Measurements from ENCODE around the gene PIK3R2. TPM values are rescaled to one million over a fixed set of nuclear protein-coding genes. Genes with fewer than 3 reads are reported as not detected.

The PIK3R2 gene
- total RNA-seq, 1 donor from 2014 or later: 41.4 TPM

DNA sequence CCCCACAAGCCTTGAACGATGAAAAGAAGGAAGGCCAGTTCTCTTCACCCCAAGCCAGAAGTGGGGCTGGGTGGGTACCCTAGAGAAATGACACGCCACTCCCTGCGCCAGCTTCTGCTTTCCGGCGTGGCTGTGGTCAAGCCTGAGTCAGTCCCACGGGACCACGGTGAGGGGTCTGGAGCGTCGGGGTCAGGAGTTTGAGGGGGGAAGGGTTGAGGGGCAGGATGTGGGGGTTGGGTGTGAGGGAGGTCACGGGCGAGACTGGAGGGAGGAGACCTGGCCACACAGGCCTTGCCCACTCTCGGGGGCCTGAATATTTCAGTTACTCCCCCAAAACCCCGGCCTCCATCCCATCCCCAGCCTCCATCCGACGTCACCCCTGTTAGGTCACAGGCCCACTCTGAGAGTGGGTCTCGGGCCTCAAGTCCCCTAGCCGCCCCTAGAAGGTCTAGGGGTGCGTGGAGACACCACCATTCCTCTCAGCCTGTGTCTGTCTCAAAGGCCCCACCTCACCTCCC lies 20.1 kb downstream of the PIK3R2 start:
- peaks cover 3% of the 10 kb centered on the region for H3K27me3 ChIP-seq (ENCODE audit: control insufficient read depth, insufficient read depth, low read length)
- no peak overlapping the region for H3K4me3 ChIP-seq (ENCODE audit: low read depth, low read length)
- H3K36me3 ChIP-seq (ENCODE audit: control insufficient read depth, insufficient read depth, low read length): peaks cover 1% of the 10 kb centered on the region
- no peak for TF ChIP-seq CTCF (IDR thresholded peaks at IDR 0.05; ENCODE audit: insufficient read depth, low read length, poor library complexity, severe bottlenecking)
- no peak for DNase-seq (ENCODE audit: low read depth)

- Histone ChIP-seq H3K4me3 (ENCODE audit: low read depth, low read length) (peak within 1 kb of the TSS; percentile 46), H3K36me3 (ENCODE audit: control insufficient read depth, insufficient read depth, low read length) (no peaks in the 10 kb centered on the region), H3K27me3 (ENCODE audit: control insufficient read depth, insufficient read depth, low read length) (peaks cover 3% of the 10 kb centered on the region)
- TF ChIP-seq CTCF (IDR thresholded peaks at IDR 0.05; ENCODE audit: insufficient read depth, low read length, poor library complexity, severe bottlenecking): no peak
- no peak for DNase-seq (ENCODE audit: low read depth)
Observed at GRCh38 chr19:18173572-18174288, 20.8 kb downstream of the PIK3R2 start, which contains the start of gene IFI30. Gene IFI30 (plus strand): TSS chr19:18173813. CDS start chr19:18173842, 29 bp downstream.

GRCh38 chr19:18174983-18175382 lies 22.0 kb downstream of the PIK3R2 start:
- DNase-seq (ENCODE audit: low read depth): no peak
- H3K36me3 ChIP-seq (ENCODE audit: control insufficient read depth, insufficient read depth, low read length): no peaks in the 10 kb centered on the region
- no peak for TF ChIP-seq CTCF (IDR thresholded peaks at IDR 0.05; ENCODE audit: insufficient read depth, low read length, poor library complexity, severe bottlenecking)
- H3K4me3 ChIP-seq (ENCODE audit: low read depth, low read length): no peak overlapping the region
- H3K27me3 ChIP-seq (ENCODE audit: control insufficient read depth, insufficient read depth, low read length): peaks cover 3% of the 10 kb centered on the region

DNA sequence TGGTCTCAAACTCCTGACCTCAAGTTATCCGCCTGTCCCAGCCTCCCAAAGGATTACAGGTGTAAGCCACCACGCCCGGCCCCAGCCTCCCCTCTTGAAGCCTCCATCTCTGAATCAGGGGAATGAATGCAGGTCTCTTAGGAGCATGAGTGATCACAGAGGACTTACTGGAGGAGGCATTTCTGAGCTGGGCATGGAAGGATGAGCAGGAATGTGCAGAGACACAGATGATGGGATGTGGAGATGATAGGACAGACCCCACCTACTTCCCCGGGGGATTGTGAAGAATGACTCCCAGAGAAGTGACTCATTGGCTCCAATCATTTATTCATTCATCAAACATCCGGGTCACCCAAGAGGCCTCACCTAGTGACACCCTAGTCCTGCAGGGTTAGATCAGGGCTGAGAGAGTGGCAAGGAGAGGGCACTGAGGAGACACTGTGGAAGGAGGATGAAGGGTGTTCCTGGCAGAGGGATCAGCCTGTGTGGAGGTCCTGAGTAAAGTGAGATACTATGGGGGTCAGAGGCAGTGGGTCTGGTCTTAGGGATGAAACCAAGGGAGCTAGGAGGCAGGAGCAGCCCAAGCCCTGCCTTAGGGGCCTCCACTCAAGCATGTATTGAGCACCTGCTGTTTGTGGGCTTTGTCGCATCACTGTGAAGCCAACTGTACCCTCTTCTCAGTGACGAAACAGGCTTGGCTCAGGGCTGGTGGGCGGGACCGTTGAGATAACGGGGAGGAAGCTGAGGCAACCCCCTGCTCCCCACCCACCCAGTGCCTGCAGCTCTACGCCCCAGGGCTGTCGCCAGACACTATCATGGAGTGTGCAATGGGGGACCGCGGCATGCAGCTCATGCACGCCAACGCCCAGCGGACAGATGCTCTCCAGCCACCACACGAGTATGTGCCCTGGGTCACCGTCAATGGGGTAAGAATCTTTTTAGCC lies 23.7 kb downstream of the PIK3R2 start:
- Histone ChIP-seq H3K36me3 (ENCODE audit: control insufficient read depth, insufficient read depth, low read length) (no peaks in the 10 kb centered on the region), H3K4me3 (ENCODE audit: low read depth, low read length) (no peak overlapping the region), H3K27me3 (ENCODE audit: control insufficient read depth, insufficient read depth, low read length) (peaks cover 3% of the 10 kb centered on the region)
- TF ChIP-seq CTCF (IDR thresholded peaks at IDR 0.05; ENCODE audit: insufficient read depth, low read length, poor library complexity, severe bottlenecking): no peak
- DNase-seq (ENCODE audit: low read depth): no peak

DNA sequence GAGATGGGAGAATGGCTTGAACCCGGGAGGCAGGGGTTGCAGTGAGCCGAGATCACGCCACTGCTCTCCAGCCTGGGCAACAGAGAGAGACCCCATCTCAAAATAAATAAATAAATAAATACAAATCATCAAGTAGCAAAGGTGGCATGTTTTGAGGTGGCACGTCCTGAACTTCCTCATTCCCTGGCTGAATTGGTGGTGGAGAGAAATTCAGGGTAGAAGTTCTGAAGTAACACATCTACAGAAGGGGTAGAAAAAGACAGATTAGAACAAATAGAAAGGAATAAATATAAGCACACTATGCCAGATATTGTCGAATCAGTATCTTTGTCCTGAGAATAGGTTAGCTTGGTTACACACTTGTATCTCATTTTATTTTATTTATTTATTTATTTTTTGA lies 27.0 kb downstream of the PIK3R2 start:
- DNase-seq (ENCODE audit: low read depth): no peak
- H3K27me3 ChIP-seq (ENCODE audit: control insufficient read depth, insufficient read depth, low read length): peaks cover 3% of the 10 kb centered on the region
- H3K36me3 ChIP-seq (ENCODE audit: control insufficient read depth, insufficient read depth, low read length): no peaks in the 10 kb centered on the region
- TF ChIP-seq CTCF (IDR thresholded peaks at IDR 0.05; ENCODE audit: insufficient read depth, low read length, poor library complexity, severe bottlenecking): no peak
- H3K4me3 ChIP-seq (ENCODE audit: low read depth, low read length): no peak overlapping the region
